GM12878 (cell line): Measurements from ENCODE around the gene TIMM10.

Source experiments
- BHLHE40 ChIP-seq, 2 experiments: fragments of 450-650 bp in 1 of 2; IDR thresholded peaks; 2 replicates each; pipeline ENCODE4 v1.6.1; 2011 to 2017; ENCODE audit warnings: low read depth in 2 of 2, borderline replicate concordance in 1 of 2, improper control_type of control experiment in 1 of 2, low read length in 1 of 2, mild to moderate bottlenecking in 1 of 2
- CTCF ChIP-seq, 3 experiments: IDR thresholded peaks in 2 of 3; conservative IDR thresholded peaks in 1 of 3; 2 replicates each; pipeline ENCODE4 v1.5.1; 2011; ENCODE audit warnings: low read depth in 3 of 3, low read length in 3 of 3, mild to moderate bottlenecking in 3 of 3, control low read depth in 2 of 3, moderate library complexity in 2 of 3, inconsistent platforms in 1 of 3, mixed read lengths in 1 of 3; ENCODE audit not compliant: control insufficient read depth in 2 of 3, insufficient read depth in 1 of 3; ENCODE audit errors: extremely low read depth in 1 of 3
- POLR2A ChIP-seq: IDR thresholded peaks from 2 replicates; pipeline ENCODE4 v1.6.1; 2011; ENCODE audit warnings: low read depth, mild to moderate bottlenecking, low read length
- RUNX3 ChIP-seq: IDR thresholded peaks from 2 replicates; pipeline ENCODE4 v1.6.1; 2012; ENCODE audit warnings: low read length, inconsistent platforms
- SMAD1 ChIP-seq: fragments of 450-650 bp; IDR thresholded peaks from 2 replicates; pipeline ENCODE4 v1.6.1; 2018; ENCODE audit warnings: mild to moderate bottlenecking, low read depth; ENCODE audit not compliant: partially characterized antibody
- SP1 ChIP-seq: IDR thresholded peaks from one replicate; pipeline ENCODE4 v1.6.1; 2011; ENCODE audit warnings: low read depth, low read length
- TCF7 ChIP-seq: IDR thresholded peaks from 2 replicates; pipeline ENCODE4 v1.6.1; 2014; ENCODE audit warnings: antibody characterized with exemption, borderline replicate concordance
- USF2 ChIP-seq: IDR thresholded peaks from 2 replicates; pipeline ENCODE4 v1.6.1; 2011; ENCODE audit warnings: low read depth, low read length, improper control_type of control experiment, borderline replicate concordance
- ZBTB33 ChIP-seq: fragments of 450-650 bp; IDR thresholded peaks from 2 replicates; pipeline ENCODE4 v1.6.1; 2017; ENCODE audit warnings: mild to moderate bottlenecking
- ZNF274 ChIP-seq: IDR thresholded peaks from one replicate; pipeline ENCODE4 v1.8.0; 2011; ENCODE audit not compliant: insufficient read length, insufficient read depth

GRCh38 chr11:57502870-57503269 lies 27.7 kb downstream of the TIMM10 start:
- TF ChIP-seq BHLHE40 (IDR thresholded peaks at IDR 0.05; ENCODE audit: borderline replicate concordance in 1 of 2, low read depth in 2 of 2, low read length in 1 of 2): no peak
- no peak for TF ChIP-seq ZBTB33
- TF ChIP-seq ZNF274: no peak
- no peak for TF ChIP-seq CTCF (IDR thresholded peaks at IDR 0.05 in 2 of 3, conservative IDR thresholded peaks at IDR 0.05 in 1 of 3; ENCODE audit: control insufficient read depth in 2 of 3, extremely low read depth in 1 of 3, insufficient read depth in 1 of 3, low read depth in 3 of 3, low read length in 3 of 3)
- no peak for TF ChIP-seq SP1
- no peak for TF ChIP-seq TCF7
- no peak for TF ChIP-seq RUNX3
- TF ChIP-seq SMAD1: no peak
- TF ChIP-seq POLR2A: no peak
- TF ChIP-seq USF2: no peak
